PC-9 (cell line): ENCODE measurements around the gene TTBK2.
"Not testable (repeated sequence)": the region's sequence is repeated elsewhere in the genome, so short reads cannot be mapped to it uniquely, and the experiment has no call there.

ENCODE experiments used
- EZH2 ChIP-seq: fragments of 200-600 bp; sonication (generic); IDR thresholded peaks from 2 replicates; pipeline ENCODE4 v1.8.0; 2017; ENCODE audit warnings: antibody characterized with exemption, low read depth
- TF ChIP-seq, protein P1 (sequence below): fragments of 200-600 bp; sonication (generic); conservative IDR thresholded peaks from 2 replicates; pipeline ENCODE4 v1.6.1; 2017; ENCODE audit warnings: mixed run types, antibody characterized with exemption, mild to moderate bottlenecking, moderate library complexity

DNA sequence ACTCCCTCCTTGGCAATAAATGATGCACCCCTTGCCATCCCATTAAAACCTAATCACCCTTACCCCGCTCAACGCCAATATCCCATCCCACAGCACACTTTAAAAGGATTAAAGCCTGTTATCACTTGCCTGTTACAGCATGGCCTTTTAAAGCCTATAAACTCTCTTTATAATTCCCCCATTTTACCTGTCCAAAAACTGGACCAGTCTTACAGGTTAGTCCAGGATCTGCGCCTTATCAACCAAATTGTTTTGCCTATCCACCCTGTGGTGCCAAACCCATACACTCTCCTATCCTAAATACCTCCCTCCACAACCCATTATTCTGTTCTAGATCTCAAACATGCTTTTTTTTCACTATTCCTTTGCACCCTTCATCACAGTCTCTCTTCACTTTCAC lies 33.2 kb downstream of the TTBK2 start:
- TF ChIP-seq, protein P1, sequence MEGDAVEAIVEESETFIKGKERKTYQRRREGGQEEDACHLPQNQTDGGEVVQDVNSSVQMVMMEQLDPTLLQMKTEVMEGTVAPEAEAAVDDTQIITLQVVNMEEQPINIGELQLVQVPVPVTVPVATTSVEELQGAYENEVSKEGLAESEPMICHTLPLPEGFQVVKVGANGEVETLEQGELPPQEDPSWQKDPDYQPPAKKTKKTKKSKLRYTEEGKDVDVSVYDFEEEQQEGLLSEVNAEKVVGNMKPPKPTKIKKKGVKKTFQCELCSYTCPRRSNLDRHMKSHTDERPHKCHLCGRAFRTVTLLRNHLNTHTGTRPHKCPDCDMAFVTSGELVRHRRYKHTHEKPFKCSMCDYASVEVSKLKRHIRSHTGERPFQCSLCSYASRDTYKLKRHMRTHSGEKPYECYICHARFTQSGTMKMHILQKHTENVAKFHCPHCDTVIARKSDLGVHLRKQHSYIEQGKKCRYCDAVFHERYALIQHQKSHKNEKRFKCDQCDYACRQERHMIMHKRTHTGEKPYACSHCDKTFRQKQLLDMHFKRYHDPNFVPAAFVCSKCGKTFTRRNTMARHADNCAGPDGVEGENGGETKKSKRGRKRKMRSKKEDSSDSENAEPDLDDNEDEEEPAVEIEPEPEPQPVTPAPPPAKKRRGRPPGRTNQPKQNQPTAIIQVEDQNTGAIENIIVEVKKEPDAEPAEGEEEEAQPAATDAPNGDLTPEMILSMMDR, result not testable (repeated sequence)
- not testable (repeated sequence) for TF ChIP-seq EZH2
